ENCODE measurements around the gene TLE1. TPM values are rescaled to one million over a fixed set of nuclear protein-coding genes. Genes with fewer than 3 reads are reported as not detected.

TLE1 gene
- total RNA-seq, 1 experiment from 2014 or later, result 49.0 TPM

DNA sequence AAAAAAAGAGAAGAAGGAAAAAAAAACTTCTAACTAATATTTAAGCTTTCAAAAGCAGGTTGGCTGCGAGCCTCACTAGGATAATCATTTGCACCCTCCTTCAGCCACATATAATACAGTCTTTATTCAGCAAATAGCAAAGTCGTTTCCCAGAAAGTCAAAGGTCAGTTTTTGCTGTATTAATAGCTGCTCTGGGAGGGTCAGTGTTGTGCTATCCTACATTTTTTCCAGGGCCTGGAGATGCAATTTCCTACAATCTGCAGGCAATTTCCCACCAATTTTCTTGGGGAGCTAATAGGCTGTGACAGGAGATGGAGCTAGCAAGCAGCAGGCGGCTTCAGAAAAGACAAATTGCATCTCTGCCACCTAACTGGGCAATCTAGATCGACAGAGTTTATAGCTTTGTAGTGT is 136.8 kb downstream of the TLE1 start:
- Histone ChIP-seq H3K9ac (ENCODE audit: low read length) (no peak overlapping the region), H2AFZ (ENCODE audit: low read length) (no peak overlapping the region), H3K4me1 (ENCODE audit: insufficient read depth, low read length) (peaks cover 31% of the 10 kb centered on the region), H3F3A (ENCODE audit: low read length, unreplicated experiment) (peaks cover 8% of the 10 kb centered on the region), H3K27me3 (ENCODE audit: low read length) (no peaks in the 10 kb centered on the region), H3K4me3 (ENCODE audit: low read length) (no peak overlapping the region), H3K27ac (ENCODE audit: low read length) (no peak overlapping the region), H3K36me3 (ENCODE audit: low read depth, low read length) (no peaks in the 10 kb centered on the region), H3K9me2 (replicated peaks; ENCODE audit: low read length) (no peaks in the 10 kb centered on the region), H4K20me1 (ENCODE audit: low read length) (no peaks in the 10 kb centered on the region), H3K9me3 (ENCODE audit: low read length) (no peaks in the 10 kb centered on the region), H3K4me2 (ENCODE audit: low read length) (no peak overlapping the region), H3K79me2 (ENCODE audit: low read length) (no peaks in the 10 kb centered on the region)
- CTCF ChIA-PET, result interaction anchor here (0.5 kb wide), 1 partner anchor 294 kb away, joined by 3 read pairs; no protein-coding TSS in a partner anchor
- BruUV-seq (replicated peaks), result no TSS peak
- no peak for ATAC-seq
- DNase-seq, result no peak
- POLR2A ChIA-PET (ENCODE audit: unreplicated experiment), result no interaction called here
- TF ChIP-seq, protein P1, sequence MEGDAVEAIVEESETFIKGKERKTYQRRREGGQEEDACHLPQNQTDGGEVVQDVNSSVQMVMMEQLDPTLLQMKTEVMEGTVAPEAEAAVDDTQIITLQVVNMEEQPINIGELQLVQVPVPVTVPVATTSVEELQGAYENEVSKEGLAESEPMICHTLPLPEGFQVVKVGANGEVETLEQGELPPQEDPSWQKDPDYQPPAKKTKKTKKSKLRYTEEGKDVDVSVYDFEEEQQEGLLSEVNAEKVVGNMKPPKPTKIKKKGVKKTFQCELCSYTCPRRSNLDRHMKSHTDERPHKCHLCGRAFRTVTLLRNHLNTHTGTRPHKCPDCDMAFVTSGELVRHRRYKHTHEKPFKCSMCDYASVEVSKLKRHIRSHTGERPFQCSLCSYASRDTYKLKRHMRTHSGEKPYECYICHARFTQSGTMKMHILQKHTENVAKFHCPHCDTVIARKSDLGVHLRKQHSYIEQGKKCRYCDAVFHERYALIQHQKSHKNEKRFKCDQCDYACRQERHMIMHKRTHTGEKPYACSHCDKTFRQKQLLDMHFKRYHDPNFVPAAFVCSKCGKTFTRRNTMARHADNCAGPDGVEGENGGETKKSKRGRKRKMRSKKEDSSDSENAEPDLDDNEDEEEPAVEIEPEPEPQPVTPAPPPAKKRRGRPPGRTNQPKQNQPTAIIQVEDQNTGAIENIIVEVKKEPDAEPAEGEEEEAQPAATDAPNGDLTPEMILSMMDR (conservative IDR thresholded peaks at IDR 0.05; ENCODE audit: low read depth, low read length), result no peak
- TF ChIP-seq EZH2 (IDR thresholded peaks at IDR 0.05; ENCODE audit: low read length, unreplicated experiment) (no peak), EZH2phosphoT487 (IDR thresholded peaks at IDR 0.05; ENCODE audit: borderline replicate concordance, low read length) (no peak)
- intact Hi-C loops (cut with micrococcal nuclease), result no loop called here

DNA sequence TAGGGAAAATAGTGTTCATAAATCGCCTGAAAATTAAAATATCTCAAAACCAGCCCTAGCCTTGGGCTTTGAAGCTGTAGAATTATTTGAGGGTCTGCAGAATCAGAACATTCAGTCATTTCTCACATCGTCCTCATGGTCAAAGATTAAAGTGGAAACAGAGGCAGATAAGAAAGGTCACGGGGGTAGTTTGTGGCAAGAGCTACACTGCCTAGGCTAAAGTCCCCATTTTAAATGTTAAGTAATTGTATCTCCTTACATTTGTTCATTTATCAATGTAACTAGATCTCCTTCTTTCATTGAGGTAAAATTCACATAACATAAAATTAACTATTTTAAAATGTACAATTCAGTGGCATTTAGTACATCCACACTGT is 139.2 kb downstream of the TLE1 start:
- ATAC-seq (no peak), DNase-seq (no peak)
- POLR2A ChIA-PET (ENCODE audit: unreplicated experiment), result no interaction called here
- Histone ChIP-seq H3F3A (ENCODE audit: low read length, unreplicated experiment) (peaks cover 8% of the 10 kb centered on the region), H3K4me3 (ENCODE audit: low read length) (no peak overlapping the region), H3K4me1 (ENCODE audit: insufficient read depth, low read length) (peaks cover 31% of the 10 kb centered on the region), H3K9me3 (ENCODE audit: low read length) (no peaks in the 10 kb centered on the region), H3K4me2 (ENCODE audit: low read length) (peak overlapping the region; percentile 86), H3K79me2 (ENCODE audit: low read length) (no peaks in the 10 kb centered on the region), H3K9me2 (replicated peaks; ENCODE audit: low read length) (no peaks in the 10 kb centered on the region), H4K20me1 (ENCODE audit: low read length) (no peaks in the 10 kb centered on the region), H2AFZ (ENCODE audit: low read length) (no peak overlapping the region), H3K9ac (ENCODE audit: low read length) (no peak overlapping the region), H3K27ac (ENCODE audit: low read length) (peak overlapping the region; percentile 97), H3K36me3 (ENCODE audit: low read depth, low read length) (no peaks in the 10 kb centered on the region), H3K27me3 (ENCODE audit: low read length) (no peaks in the 10 kb centered on the region)
- no TSS peak for BruUV-seq (replicated peaks)
- CTCF ChIA-PET, result interaction anchor here (0.5 to 1.4 kb wide), 2 partner anchors 27 to 59 kb away, joined by 4 to 8 read pairs; no protein-coding TSS in a partner anchor
- intact Hi-C loops (cut with micrococcal nuclease), result no loop called here
- TF ChIP-seq EZH2phosphoT487 (IDR thresholded peaks at IDR 0.05; ENCODE audit: borderline replicate concordance, low read length) (no peak), EZH2 (IDR thresholded peaks at IDR 0.05; ENCODE audit: low read length, unreplicated experiment) (no peak)
- TF ChIP-seq, protein P1 (conservative IDR thresholded peaks at IDR 0.05; ENCODE audit: low read depth, low read length), result no peak

DNA sequence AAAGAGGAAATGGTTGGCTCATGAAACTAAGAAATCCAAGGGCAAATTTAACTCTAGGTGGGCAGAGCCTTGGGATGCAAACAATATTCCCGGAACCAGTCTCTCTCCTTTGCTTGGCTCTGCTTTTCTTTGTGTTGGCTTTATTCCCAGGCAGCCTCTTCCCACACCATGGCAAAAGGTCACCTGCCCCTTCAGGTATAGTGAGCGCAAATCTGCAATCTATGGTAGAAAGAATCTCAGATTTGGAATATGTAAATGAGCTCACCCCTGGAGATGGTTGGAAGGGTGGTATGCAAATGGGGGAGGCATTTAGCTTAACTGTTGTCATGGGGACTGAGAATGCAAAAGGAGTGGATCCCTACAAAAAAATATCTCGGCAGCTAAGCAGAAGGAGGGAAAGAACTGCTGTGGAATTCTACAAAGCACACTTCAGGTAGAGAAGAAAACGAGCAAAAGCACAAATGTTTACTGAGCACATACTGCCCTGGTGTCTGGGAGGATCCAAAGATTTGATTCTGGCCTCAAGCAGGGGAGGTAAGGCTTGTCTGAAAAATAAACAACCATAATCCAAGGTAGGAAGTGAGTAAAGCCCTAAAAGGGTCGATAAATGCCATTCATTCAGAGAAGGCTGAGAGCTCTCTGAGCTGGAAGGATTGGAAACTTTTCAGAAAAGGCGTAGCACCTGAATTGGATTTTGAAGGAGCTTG is 139.7 kb downstream of the TLE1 start:
- no peaks in the 10 kb centered on the region for H3K79me2 ChIP-seq (ENCODE audit: low read length)

More for the DNA sequence above, 139.7 kb downstream of the TLE1 start:
- peak; percentile 91 for DNase-seq
- BruUV-seq (replicated peaks), result no TSS peak
- Histone ChIP-seq H3K4me2 (ENCODE audit: low read length) (peak overlapping the region; percentile 86), H3K4me1 (ENCODE audit: insufficient read depth, low read length) (peaks cover 31% of the 10 kb centered on the region), H3K27ac (ENCODE audit: low read length) (peak overlapping the region; percentile 97), H4K20me1 (ENCODE audit: low read length) (no peaks in the 10 kb centered on the region), H3K9me3 (ENCODE audit: low read length) (no peaks in the 10 kb centered on the region), H3F3A (ENCODE audit: low read length, unreplicated experiment) (peaks cover 8% of the 10 kb centered on the region), H2AFZ (ENCODE audit: low read length) (peak overlapping the region; percentile 29; the same call in 1 of the 2 replicates), H3K36me3 (ENCODE audit: low read depth, low read length) (no peaks in the 10 kb centered on the region), H3K9me2 (replicated peaks; ENCODE audit: low read length) (no peaks in the 10 kb centered on the region), H3K9ac (ENCODE audit: low read length) (peak overlapping the region; percentile 68), H3K4me3 (ENCODE audit: low read length) (peak overlapping the region; percentile 61), H3K27me3 (ENCODE audit: low read length) (no peaks in the 10 kb centered on the region)
- CTCF ChIA-PET, result interaction anchor here (0.5 to 1.4 kb wide), 2 partner anchors 27 to 59 kb away, joined by 4 to 8 read pairs; no protein-coding TSS in a partner anchor
- intact Hi-C loops (cut with micrococcal nuclease), result no loop called here
- TF ChIP-seq EZH2 (IDR thresholded peaks at IDR 0.05; ENCODE audit: low read length, unreplicated experiment) (no peak), EZH2phosphoT487 (IDR thresholded peaks at IDR 0.05; ENCODE audit: borderline replicate concordance, low read length) (no peak)
- TF ChIP-seq, protein P1 (conservative IDR thresholded peaks at IDR 0.05; ENCODE audit: low read depth, low read length), result no peak
- ATAC-seq, result peak; percentile 98
- POLR2A ChIA-PET (ENCODE audit: unreplicated experiment), result no interaction called here

Data from PC-3 (cell line).